Neural progenitor cell (in vitro differentiated cells): ENCODE data around the gene CEP85. TPM values are rescaled to one million over a fixed set of nuclear protein-coding genes. Genes with fewer than 3 reads are reported as not detected.

ENCODE experiments used
- DNase-seq: peaks from one replicate; pipeline ENCODE4 v3.0.0-alpha.2; 2016; ENCODE audit warnings: low spot score
- H2AFZ ChIP-seq: fragments of 200-600 bp; sonication (generic); replicated peaks from 2 replicates; pipeline ENCODE4 v1.6.1; 2016; ENCODE audit warnings: antibody characterized with exemption
- H3F3A ChIP-seq: fragments of 200-600 bp; sonication (generic); 2 replicates; pipeline ENCODE4 v1.6.1; 2016; ENCODE audit warnings: antibody characterized with exemption, low read depth
- H3K27ac ChIP-seq: fragments of 200-600 bp; sonication (generic); 2 replicates; pipeline ENCODE4 v1.5.1; 2016; ENCODE audit warnings: mild to moderate bottlenecking
- H3K27me3 ChIP-seq: fragments of 200-600 bp; sonication (generic); 2 replicates; pipeline ENCODE4 v1.6.1; 2016; ENCODE audit warnings: mild to moderate bottlenecking, moderate library complexity
- H3K36me3 ChIP-seq: fragments of 200-600 bp; sonication (generic); 2 replicates; pipeline ENCODE4 v1.5.1; 2016
- H3K4me1 ChIP-seq: fragments of 200-600 bp; sonication (generic); 2 replicates; pipeline ENCODE4 v1.6.1; 2016; ENCODE audit warnings: mixed run types
- H3K4me2 ChIP-seq: fragments of 200-600 bp; sonication (generic); 2 replicates; pipeline ENCODE4 v1.6.1; 2016
- H3K4me3 ChIP-seq: fragments of 200-600 bp; sonication (generic); 2 replicates; pipeline ENCODE4 v1.5.1; 2016
- H3K79me2 ChIP-seq: fragments of 200-600 bp; sonication (generic); 2 replicates; pipeline ENCODE4 v1.6.1; 2016; ENCODE audit warnings: low read depth
- H3K9ac ChIP-seq: fragments of 200-600 bp; sonication (generic); 2 replicates; pipeline ENCODE4 v1.6.1; 2016
- H3K9me3 ChIP-seq: fragments of 200-600 bp; sonication (generic); 2 replicates; pipeline ENCODE4 v1.5.1; 2016; ENCODE audit warnings: low read depth
- H4K20me1 ChIP-seq: fragments of 200-600 bp; sonication (generic); 2 replicates; pipeline ENCODE4 v1.6.1; 2016; ENCODE audit warnings: low read depth
- H3K27ac Mint-ChIP-seq: 3 replicates; pipeline ENCODE4 v1.8.0; 2021; ENCODE audit warnings: mixed read lengths
- H3K27me3 Mint-ChIP-seq: 2 replicates; pipeline ENCODE4 v1.8.0; 2022; ENCODE audit warnings: low read depth, mild to moderate bottlenecking, inconsistent platforms, moderate library complexity, mixed read lengths; ENCODE audit not compliant: insufficient read depth
- H3K36me3 Mint-ChIP-seq: 3 replicates; pipeline ENCODE4 v1.8.0; 2021; ENCODE audit warnings: mixed read lengths
- H3K4me1 Mint-ChIP-seq: 3 replicates; pipeline ENCODE4 v1.8.0; 2021; ENCODE audit warnings: mixed read lengths
- H3K4me3 Mint-ChIP-seq: 3 replicates; pipeline ENCODE4 v1.8.0; 2021; ENCODE audit warnings: mild to moderate bottlenecking, moderate library complexity, mixed read lengths
- H3K9me3 Mint-ChIP-seq: 3 replicates; pipeline ENCODE4 v1.8.0; 2020; ENCODE audit warnings: mixed read lengths
- CTCF ChIP-seq: fragments of 200-600 bp; sonication (generic); IDR thresholded peaks from 2 replicates; pipeline ENCODE4 v1.5.1; 2017; ENCODE audit warnings: antibody characterized with exemption, mild to moderate bottlenecking
- EZH2 ChIP-seq: fragments of 200-600 bp; sonication (generic); IDR thresholded peaks from 2 replicates; pipeline ENCODE4 v1.6.1; 2017; ENCODE audit warnings: antibody characterized with exemption, mild to moderate bottlenecking, moderate library complexity
- EZH2phosphoT487 ChIP-seq: fragments of 200-600 bp; sonication (generic); IDR thresholded peaks from 2 replicates; pipeline ENCODE4 v1.6.1; 2017; ENCODE audit warnings: antibody characterized with exemption
- total RNA-seq: library from RNA; depleted of rRNA; stranded (reverse); fragments of >200 nt; gene quantifications from 2 replicates; pipeline ENCODE4 v1.2.3, GENCODE V29; 2015; ENCODE audit warnings: low replicate concordance

CEP85 gene
- total RNA-seq, 1 donor from 2014 or later = 41.4 TPM

- no peaks in the 10 kb centered on the region for H3K9me3 Mint-ChIP-seq
- H2AFZ ChIP-seq = peak within 1 kb of the TSS; percentile 63
- no peaks in the 10 kb centered on the region for H3K9me3 ChIP-seq
- H3K36me3 Mint-ChIP-seq = peaks cover 22% of the 10 kb centered on the region
- H3K4me2 ChIP-seq = peak within 1 kb of the TSS; percentile 88
- H4K20me1 ChIP-seq = peaks cover 11% of the 10 kb centered on the region
- no peaks in the 10 kb centered on the region for H3K36me3 ChIP-seq
- peak within 1 kb of the TSS; percentile 50 for H3K27ac ChIP-seq
- peak; percentile 91 for DNase-seq
- H3K27me3 ChIP-seq = no peaks in the 10 kb centered on the region
- peaks cover 48% of the 10 kb centered on the region for H3F3A ChIP-seq
- peaks cover 58% of the 10 kb centered on the region for H3K4me1 Mint-ChIP-seq
- no peak for TF ChIP-seq EZH2phosphoT487
- TF ChIP-seq CTCF = peak; percentile 57
- H3K27ac Mint-ChIP-seq = peak within 1 kb of the TSS; percentile 79
- peak within 1 kb of the TSS; percentile 90 for H3K4me3 Mint-ChIP-seq
- peaks cover 21% of the 10 kb centered on the region for H3K4me1 ChIP-seq
- peaks cover 9% of the 10 kb centered on the region for H3K27me3 Mint-ChIP-seq
- peaks cover 23% of the 10 kb centered on the region for H3K79me2 ChIP-seq
- peak within 1 kb of the TSS; percentile 12 for H3K9ac ChIP-seq
- H3K4me3 ChIP-seq = peak within 1 kb of the TSS; percentile 76
These were observed 45.7 kb downstream of the CEP85 start, which contains the start of gene SH3BGRL3 for GRCh38 chr1:26279456-26280332. SH3BGRL3 (plus strand) TSS chr1:26280086; CDS start chr1:26280156, 70 bp downstream.

GRCh38 chr1:26280333-26281042 is 46.5 kb downstream of the CEP85 start:
- no peak for TF ChIP-seq EZH2
- TF ChIP-seq CTCF = no peak
- TF ChIP-seq EZH2phosphoT487 = no peak
- Histone ChIP-seq H3K27ac (peak overlapping the region; percentile 50), H3K4me3 (peak overlapping the region; percentile 76), H3K36me3 (no peaks in the 10 kb centered on the region), H3K79me2 (peaks cover 23% of the 10 kb centered on the region), H3K4me2 (peak overlapping the region; percentile 88), H3F3A (peaks cover 45% of the 10 kb centered on the region), H3K4me1 (peaks cover 24% of the 10 kb centered on the region), H3K9ac (peak overlapping the region; percentile 12), H3K9me3 (no peaks in the 10 kb centered on the region), H2AFZ (no peak overlapping the region), H3K27me3 (no peaks in the 10 kb centered on the region), H4K20me1 (peaks cover 11% of the 10 kb centered on the region)
- peaks cover 9% of the 10 kb centered on the region for H3K27me3 Mint-ChIP-seq
- H3K27ac Mint-ChIP-seq = peak overlapping the region; percentile 79
- peak overlapping the region; percentile 90 for H3K4me3 Mint-ChIP-seq
- peaks cover 20% of the 10 kb centered on the region for H3K36me3 Mint-ChIP-seq
- peaks cover 59% of the 10 kb centered on the region for H3K4me1 Mint-ChIP-seq
- no peaks in the 10 kb centered on the region for H3K9me3 Mint-ChIP-seq
- no peak for DNase-seq

- H3K9ac ChIP-seq = no peak overlapping the region
- no peaks in the 10 kb centered on the region for H3K9me3 Mint-ChIP-seq
- H3K4me3 Mint-ChIP-seq = peak overlapping the region; percentile 80
- no peaks in the 10 kb centered on the region for H3K36me3 ChIP-seq
- no peak overlapping the region for H2AFZ ChIP-seq
- H3K9me3 ChIP-seq = no peaks in the 10 kb centered on the region
- DNase-seq = peak; percentile 17
- H3K4me3 ChIP-seq = peak overlapping the region; percentile 76
- TF ChIP-seq EZH2 (no peak), EZH2phosphoT487 (no peak)
- peaks cover 23% of the 10 kb centered on the region for H3K79me2 ChIP-seq
- peaks cover 18% of the 10 kb centered on the region for H3K36me3 Mint-ChIP-seq
- peaks cover 9% of the 10 kb centered on the region for H3K27me3 Mint-ChIP-seq
- H3K27ac ChIP-seq = peak overlapping the region; percentile 31
- peaks cover 11% of the 10 kb centered on the region for H4K20me1 ChIP-seq
- no peaks in the 10 kb centered on the region for H3K27me3 ChIP-seq
- H3K4me1 ChIP-seq = peaks cover 24% of the 10 kb centered on the region
- H3K4me2 ChIP-seq = peak overlapping the region; percentile 88
- peak overlapping the region; percentile 84 for H3K27ac Mint-ChIP-seq
- peaks cover 52% of the 10 kb centered on the region for H3K4me1 Mint-ChIP-seq
- H3F3A ChIP-seq = peaks cover 43% of the 10 kb centered on the region
These were observed 47.3 kb downstream of the CEP85 start for GRCh38 chr1:26281091-26281958.
